ENCODE measurements around the gene CDK5RAP2.
"Not testable (repeated sequence)": the region's sequence is repeated elsewhere in the genome, so short reads cannot be mapped to it uniquely, and the experiment has no call there.

Gene CDK5RAP2

DNA sequence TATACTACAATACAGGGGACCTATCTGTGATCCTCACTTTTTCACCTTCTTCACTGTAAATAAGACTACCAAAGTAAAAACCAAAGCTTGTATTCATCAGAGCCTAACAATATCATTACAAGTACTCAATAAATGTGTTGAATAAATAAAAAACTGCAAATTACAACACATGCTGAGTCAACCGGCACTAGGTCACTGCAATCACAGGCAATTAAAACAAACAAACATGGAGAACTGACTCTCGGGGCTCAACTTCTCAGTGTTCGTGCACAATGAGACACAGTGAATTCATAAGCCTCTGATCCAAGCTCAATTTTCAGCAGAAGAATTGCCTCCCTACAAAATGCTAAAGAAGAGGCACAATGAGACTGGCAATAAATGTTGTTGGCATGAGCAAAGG lies 69.2 kb downstream of the CDK5RAP2 start:
- DNase-seq, result no peak

DNA sequence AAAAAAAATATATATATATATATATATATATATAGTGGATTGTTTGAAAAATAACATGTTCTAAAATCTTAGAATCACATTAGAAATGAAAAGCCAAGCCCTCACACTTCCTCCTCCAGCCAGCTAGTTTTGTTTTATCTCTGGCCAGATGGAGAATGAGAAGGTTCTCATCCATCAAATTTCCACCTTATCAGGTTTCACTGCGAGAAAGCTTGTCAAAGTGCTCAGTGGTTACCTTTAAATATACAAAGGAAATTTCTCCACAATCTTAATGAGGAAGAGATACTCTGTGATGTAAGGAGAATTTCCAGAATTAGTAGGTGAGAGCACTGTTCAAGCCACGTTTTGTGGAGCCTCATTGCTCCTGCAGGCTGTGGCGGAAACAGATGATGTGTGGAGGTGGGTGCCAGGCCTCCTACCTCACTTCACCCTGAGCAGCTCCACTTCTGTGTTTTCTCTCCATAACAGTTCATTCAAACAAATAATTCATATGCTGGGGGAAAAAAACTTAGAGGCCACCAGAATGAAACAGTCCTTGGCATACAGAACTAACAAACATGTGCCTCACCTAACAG lies 71.9 kb downstream of the CDK5RAP2 start:
- DNase-seq, result no peak

- no peak for DNase-seq
Measured at GRCh38 chr9:120505186-120505585, 74.8 kb downstream of the CDK5RAP2 start.

GRCh38 chr9:120500733-120501132 lies 79.2 kb downstream of the CDK5RAP2 start:
- no peak for DNase-seq

DNA sequence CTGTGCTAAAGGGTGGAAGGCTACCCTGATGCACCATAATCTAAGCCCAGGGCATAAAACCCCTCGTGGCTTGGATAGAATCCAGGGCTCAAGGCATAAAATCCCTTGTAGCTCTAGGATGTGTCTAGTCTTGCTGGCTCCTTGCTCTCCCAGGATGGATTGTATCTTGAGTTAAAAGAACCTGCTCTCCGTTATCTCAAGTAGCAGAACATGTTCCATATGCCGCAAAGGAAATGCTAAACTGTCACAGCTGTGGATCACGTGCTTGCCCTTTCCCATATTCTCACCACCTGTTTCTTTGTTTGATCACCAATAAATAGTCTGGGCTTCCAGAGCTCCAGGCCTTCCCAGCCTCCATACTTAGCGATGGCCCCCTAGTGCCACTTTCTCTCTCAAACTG lies 82.1 kb downstream of the CDK5RAP2 start:
- DNase-seq, result not testable (repeated sequence)

DNA sequence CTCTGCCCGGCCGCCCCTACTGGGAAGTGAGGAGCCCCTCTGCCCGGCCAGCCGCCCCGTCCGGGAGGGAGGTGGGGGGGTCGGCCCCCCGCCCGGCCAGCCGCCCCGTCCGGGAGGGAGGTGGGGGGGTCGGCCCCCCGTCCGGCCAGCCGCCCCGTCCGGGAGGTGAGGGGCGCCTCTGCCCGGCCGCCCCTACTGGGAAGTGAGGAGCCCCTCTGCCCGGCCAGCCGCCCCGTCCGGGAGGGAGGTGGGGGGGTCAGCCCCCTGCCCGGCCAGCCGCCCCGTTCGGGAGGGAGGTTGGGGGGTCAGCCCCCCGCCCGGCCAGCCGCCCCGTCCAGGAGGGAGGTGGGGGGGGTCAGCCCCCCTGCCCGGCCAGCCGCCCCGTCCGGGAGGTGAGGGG lies 83.5 kb downstream of the CDK5RAP2 start:
- not testable (repeated sequence) for DNase-seq

GRCh38 chr9:120490888-120491595 lies 88.9 kb downstream of the CDK5RAP2 start:
- no peak for DNase-seq

DNA sequence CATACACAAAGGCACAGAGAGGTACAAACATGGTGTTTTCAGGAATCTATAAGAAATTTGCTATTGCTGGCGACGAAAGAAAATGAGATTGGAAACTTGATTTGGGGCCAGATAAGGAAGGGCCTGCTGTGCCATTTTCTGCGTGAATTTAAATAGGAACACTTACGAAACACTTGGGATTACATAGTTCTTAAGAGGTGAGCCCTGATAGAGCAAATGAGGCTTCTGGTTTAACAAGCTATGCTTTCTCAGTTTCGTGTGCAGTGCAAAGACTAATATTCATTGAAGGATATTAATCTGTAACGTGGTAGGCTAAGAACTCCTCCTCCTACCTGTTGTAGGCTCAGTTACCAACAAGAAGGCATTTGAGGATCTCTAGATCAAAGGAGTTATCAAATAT lies 93.1 kb downstream of the CDK5RAP2 start:
- DNase-seq, result no peak

- DNase-seq, result no peak
Measured at GRCh38 chr9:120486347-120486746, 93.6 kb downstream of the CDK5RAP2 start.

DNA sequence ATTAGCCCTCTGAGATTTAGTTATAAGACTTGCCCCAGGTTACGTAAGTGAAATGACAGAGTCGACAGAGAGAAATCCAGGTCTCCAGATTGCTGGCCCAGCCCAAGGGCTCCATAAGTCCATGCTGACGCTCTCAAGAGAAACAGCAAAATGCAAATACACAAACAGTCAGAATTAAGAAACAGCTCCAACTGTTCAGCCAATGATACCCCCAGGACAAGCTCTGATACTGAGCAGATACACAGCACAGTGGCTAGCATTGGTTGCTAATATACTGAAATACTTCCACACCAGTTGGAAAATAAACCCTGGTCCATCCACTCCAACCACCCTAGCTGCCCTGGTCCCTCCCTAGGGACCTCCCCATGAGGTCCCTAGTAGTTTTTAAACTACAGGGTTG lies 94.2 kb downstream of the CDK5RAP2 start:
- no peak for DNase-seq

- no peak for DNase-seq
Measured at GRCh38 chr9:120484162-120484561, 95.8 kb downstream of the CDK5RAP2 start.

GRCh38 chr9:120482424-120483186 lies 97.4 kb downstream of the CDK5RAP2 start:
- DNase-seq, result no peak

DNA sequence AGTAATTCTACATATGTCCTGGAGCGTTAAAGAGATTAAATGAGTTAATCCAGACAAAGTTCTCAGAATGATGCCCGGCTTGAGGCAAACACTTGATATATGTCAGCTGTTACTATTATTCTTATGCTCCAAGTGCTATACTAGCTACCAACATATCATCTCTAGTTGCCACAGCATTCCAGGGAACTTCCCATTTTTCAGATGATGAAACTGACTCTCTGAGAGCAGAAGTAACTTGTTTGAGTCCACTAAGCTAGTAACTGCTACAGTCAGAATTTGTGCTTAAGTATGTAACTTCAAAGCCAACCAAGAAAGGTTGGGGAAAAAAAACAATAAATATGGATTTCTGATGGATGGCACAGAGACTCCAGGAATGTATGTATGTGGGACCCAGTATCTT lies 98.1 kb downstream of the CDK5RAP2 start:
- no peak for DNase-seq

GRCh38 chr9:120481248-120481647 lies 98.7 kb downstream of the CDK5RAP2 start:
- no peak for DNase-seq

GRCh38 chr9:120480707-120481106 lies 99.3 kb downstream of the CDK5RAP2 start:
- DNase-seq, result no peak

DNA sequence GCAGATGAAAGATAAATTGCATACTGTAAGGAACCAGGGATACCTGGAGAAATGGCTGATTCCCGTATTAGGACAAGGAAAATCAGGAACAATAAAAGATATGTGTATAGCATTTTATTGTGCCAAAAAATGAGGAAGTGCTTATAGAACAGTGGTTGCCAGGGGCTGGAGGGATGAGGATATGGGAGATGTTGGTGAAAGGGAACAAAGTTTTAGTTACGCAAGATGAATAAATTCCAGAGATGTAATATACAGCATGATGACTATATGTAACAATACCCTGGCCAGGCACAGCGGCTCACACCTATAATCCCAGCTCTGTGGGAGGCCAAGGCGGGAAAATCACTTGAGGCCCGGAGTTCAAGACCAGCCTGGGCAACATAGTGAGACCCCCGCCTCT lies 101.8 kb downstream of the CDK5RAP2 start:
- no peak for DNase-seq

DNA sequence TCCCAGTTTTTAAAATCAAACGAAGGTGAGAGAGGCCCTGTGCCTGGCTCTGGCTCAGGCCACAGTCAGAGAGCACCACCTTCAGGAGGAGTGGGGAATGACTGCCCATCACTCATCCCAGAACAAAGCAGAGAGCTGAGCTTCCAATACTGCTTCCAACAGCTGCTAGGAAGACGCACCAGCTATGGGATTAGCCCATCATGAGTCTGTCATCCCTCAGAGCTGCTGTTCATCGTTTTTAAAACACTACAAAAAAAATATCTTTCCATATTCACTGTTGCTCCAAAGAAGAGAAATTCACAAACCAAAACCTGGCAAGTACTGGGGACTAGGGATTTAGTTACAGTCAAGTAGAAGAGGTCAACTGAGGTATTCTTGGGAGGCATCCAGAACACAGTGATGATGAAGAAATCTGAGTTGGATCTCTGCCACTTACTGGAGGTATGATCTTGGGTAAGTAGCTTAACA lies 102.4 kb downstream of the CDK5RAP2 start:
- no peak for DNase-seq

DNA sequence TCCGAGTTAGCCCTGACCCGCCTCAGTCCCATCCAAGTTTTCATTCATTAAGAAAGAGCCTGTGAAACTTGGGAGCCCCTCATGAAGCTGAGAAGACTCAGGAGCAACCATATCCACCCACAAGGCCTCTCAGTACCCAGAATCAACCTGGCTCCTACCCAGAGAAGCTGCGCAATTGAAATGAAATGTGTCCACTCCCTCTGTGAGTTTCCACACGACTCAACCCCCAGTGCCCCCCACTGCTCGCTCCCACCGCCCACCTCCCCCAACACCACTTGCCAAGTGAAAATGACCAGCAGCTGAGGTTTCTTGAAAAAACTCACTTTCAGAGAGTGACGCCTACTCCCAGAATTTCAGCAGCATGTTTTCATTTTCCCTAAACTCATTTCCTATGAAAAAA lies 104.6 kb downstream of the CDK5RAP2 start:
- DNase-seq, result no peak

- no peak for DNase-seq
Measured at GRCh38 chr9:120474591-120475243, 105.2 kb downstream of the CDK5RAP2 start.

DNA sequence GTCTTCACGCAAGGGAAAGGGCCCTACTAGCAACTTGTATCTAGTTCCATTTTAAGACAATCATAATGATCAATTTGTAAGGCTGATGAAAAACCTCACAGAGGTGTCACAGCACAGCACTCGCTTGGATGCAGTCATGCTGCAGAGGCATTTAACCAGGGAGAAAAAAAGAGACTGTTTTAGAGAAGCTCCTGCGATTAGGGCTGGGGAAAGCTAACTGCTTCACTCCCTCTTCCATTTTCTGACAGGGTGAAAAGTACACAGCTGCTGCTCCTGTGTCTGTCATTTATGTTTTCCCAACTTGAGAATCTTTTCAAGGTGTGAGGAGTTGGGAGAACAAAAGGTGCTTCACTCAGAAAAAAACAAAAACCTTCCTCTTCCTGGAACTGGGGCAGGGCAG lies 106.4 kb downstream of the CDK5RAP2 start:
- no peak for DNase-seq

DNA sequence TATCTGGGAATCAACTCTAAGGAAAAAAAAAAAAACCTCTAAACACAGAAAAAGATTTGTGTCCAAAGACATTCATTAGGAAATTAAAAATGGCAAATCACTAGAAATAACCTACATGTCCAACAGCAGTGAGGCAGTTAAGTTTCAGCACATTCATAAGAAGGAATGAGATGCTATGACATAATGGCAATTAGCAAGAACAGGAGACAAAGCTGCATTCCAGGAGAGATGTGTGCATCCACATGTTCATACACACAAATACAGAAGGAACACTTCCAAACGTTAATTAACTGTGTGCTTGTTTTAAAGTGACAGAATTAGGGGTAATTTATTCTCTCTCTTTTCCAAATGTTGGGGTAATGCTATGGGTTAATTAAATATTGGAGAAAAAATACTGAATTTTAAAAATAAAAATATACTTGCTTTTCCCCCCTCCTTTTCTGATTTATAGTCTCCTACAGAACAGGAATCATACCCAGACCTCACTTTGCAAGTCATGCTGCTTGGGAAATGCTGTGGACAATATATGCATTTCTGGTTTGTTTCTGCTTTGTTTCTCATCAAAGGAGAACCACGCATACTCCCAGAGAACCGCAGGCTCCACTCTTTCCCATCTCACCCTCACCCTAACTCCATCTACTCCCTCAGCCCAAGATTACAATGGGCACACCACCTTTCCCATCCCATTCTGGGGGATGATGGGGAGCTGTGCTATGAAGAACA lies 114.1 kb downstream of the CDK5RAP2 start:
- DNase-seq, result no peak

DNA sequence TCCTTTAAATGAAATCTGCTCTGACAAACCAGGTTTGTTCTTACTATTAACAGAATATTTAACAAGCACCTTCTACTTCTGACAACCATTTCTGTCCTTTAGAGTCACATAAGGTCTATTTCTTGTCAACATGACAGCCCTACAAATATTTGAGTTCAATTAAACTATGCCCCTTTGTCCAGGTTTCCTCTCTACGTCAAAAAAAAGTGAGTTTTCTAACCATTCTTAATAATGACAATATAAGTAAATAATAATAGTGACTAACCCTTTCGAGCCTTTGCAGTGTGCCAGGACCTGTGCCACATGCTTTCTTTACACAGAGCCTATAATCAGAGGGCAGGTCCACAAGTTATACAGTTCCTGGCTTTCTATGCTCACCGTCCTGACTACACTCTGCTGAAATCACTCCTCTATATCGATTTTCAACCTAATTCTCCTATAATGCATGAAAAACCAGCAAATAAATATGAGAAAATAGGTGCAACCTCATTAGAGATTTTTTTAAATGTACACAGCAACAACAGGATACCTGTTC lies 115.0 kb downstream of the CDK5RAP2 start:
- DNase-seq, result no peak

Measured in T-helper 9 cell (primary cell).